ENCODE results near the gene COL27A1.

GRCh38 chr9:114123031-114123977 is 32.0 kb upstream of the COL27A1 start:
- TF ChIP-seq POLR2AphosphoS5 (IDR thresholded peaks at IDR 0.05; ENCODE audit: low read depth, low read length): no peak
- TF ChIP-seq REST (IDR thresholded peaks at IDR 0.05; ENCODE audit: insufficient read depth in 1 of 2, low read depth in 2 of 2, low read length in 2 of 2): no peak
